GM12878 (cell line): ENCODE measurements around the gene GPR63.

Experiments used
- ATF2 ChIP-seq: IDR thresholded peaks from 2 replicates; pipeline ENCODE4 v1.6.1; 2012; ENCODE audit warnings: low read length, inconsistent platforms
- BHLHE40 ChIP-seq, 2 experiments: fragments of 450-650 bp in 1 of 2; IDR thresholded peaks; 2 replicates each; pipeline ENCODE4 v1.6.1; 2011 to 2017; ENCODE audit warnings: low read depth in 2 of 2, borderline replicate concordance in 1 of 2, improper control_type of control experiment in 1 of 2, low read length in 1 of 2, mild to moderate bottlenecking in 1 of 2
- CTCF ChIP-seq, 3 experiments: IDR thresholded peaks in 2 of 3; conservative IDR thresholded peaks in 1 of 3; 2 replicates each; pipeline ENCODE4 v1.5.1; 2011; ENCODE audit warnings: low read depth in 3 of 3, low read length in 3 of 3, mild to moderate bottlenecking in 3 of 3, control low read depth in 2 of 3, moderate library complexity in 2 of 3, inconsistent platforms in 1 of 3, mixed read lengths in 1 of 3; ENCODE audit not compliant: control insufficient read depth in 2 of 3, insufficient read depth in 1 of 3; ENCODE audit errors: extremely low read depth in 1 of 3
- DPF2 ChIP-seq: fragments of 450-650 bp; IDR thresholded peaks from 2 replicates; pipeline ENCODE4 v1.6.1; 2017; ENCODE audit warnings: mild to moderate bottlenecking
- GABPA ChIP-seq: IDR thresholded peaks from 2 replicates; pipeline ENCODE4 v1.6.1; 2014; ENCODE audit warnings: antibody characterized with exemption, low read depth, mild to moderate bottlenecking, inconsistent platforms
- HCFC1 ChIP-seq: fragments of 150-350 bp; IDR thresholded peaks from 2 replicates; pipeline ENCODE4 v1.6.1; 2014; ENCODE audit warnings: low read length
- MYC ChIP-seq: IDR thresholded peaks from 2 replicates; pipeline ENCODE4 v1.6.1; 2011; ENCODE audit warnings: mild to moderate bottlenecking, low read length, moderate library complexity, inconsistent platforms; ENCODE audit not compliant: insufficient read depth, insufficient replicate concordance, insufficient read length, severe bottlenecking
- POLR2A ChIP-seq: IDR thresholded peaks from 2 replicates; pipeline ENCODE4 v1.6.1; 2011; ENCODE audit warnings: low read depth, mild to moderate bottlenecking, low read length
- POLR2AphosphoS2 ChIP-seq: IDR thresholded peaks from 2 replicates; pipeline ENCODE4 v1.6.1; 2011; ENCODE audit warnings: low read depth, mild to moderate bottlenecking, low read length, improper control_type of control experiment, moderate library complexity
- RCOR1 ChIP-seq: conservative IDR thresholded peaks from 2 replicates; pipeline ENCODE4 v1.6.1; 2012; ENCODE audit warnings: low read depth, low read length, improper control_type of control experiment
- USF1 ChIP-seq: IDR thresholded peaks from 2 replicates; pipeline ENCODE4 v1.6.1; 2011; ENCODE audit warnings: borderline replicate concordance, low read depth, mild to moderate bottlenecking, moderate library complexity, mixed read lengths, low read length; ENCODE audit not compliant: insufficient read depth; ENCODE audit errors: extremely low read length
- ZNF217 ChIP-seq: fragments of 450-650 bp; IDR thresholded peaks from 2 replicates; pipeline ENCODE4 v1.6.1; 2017; ENCODE audit warnings: antibody characterized with exemption, mild to moderate bottlenecking
- TF ChIP-seq, protein P1 (sequence below): IDR thresholded peaks from 2 replicates; pipeline ENCODE4 v1.6.1; 2012; ENCODE audit warnings: improper control_type of control experiment, low read depth, low read length; ENCODE audit not compliant: insufficient replicate concordance
- TF ChIP-seq, protein P2 (sequence below): IDR thresholded peaks from 2 replicates; pipeline ENCODE4 v1.6.1; 2012; ENCODE audit warnings: low read depth, low read length, improper control_type of control experiment

DNA sequence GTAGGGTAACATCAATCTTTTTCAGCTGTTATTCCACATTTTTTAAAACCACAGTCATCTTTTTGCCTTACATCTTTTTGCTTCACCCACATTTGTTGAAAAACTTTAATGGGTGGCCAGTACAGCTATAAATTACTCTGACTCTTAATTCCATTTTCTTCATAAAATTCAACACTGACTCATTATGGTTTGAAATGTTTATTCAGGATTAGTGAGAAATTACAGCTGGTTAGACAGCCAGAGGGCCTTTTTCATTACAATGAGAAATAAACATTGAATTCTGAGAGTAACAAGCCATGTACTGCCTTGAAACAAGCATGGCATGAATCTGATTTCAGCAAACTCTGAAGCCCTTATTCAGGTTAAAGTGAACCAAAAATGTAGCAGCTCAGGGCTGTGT, 40.9 kb upstream of the GPR63 start:
- TF ChIP-seq CTCF (IDR thresholded peaks at IDR 0.05 in 2 of 3, conservative IDR thresholded peaks at IDR 0.05 in 1 of 3; ENCODE audit: control insufficient read depth in 2 of 3, extremely low read depth in 1 of 3, insufficient read depth in 1 of 3, low read depth in 3 of 3, low read length in 3 of 3) = no peak
- TF ChIP-seq ZNF217 = no peak
- no peak for TF ChIP-seq GABPA
- TF ChIP-seq MYC = no peak
- TF ChIP-seq HCFC1 = no peak
- no peak for TF ChIP-seq BHLHE40 (IDR thresholded peaks at IDR 0.05; ENCODE audit: borderline replicate concordance in 1 of 2, low read depth in 2 of 2, low read length in 1 of 2)
- no peak for TF ChIP-seq USF1
- TF ChIP-seq RCOR1 = no peak
- TF ChIP-seq POLR2AphosphoS2 = no peak
- TF ChIP-seq DPF2 = no peak
- TF ChIP-seq ATF2 = no peak
- TF ChIP-seq, protein P1, sequence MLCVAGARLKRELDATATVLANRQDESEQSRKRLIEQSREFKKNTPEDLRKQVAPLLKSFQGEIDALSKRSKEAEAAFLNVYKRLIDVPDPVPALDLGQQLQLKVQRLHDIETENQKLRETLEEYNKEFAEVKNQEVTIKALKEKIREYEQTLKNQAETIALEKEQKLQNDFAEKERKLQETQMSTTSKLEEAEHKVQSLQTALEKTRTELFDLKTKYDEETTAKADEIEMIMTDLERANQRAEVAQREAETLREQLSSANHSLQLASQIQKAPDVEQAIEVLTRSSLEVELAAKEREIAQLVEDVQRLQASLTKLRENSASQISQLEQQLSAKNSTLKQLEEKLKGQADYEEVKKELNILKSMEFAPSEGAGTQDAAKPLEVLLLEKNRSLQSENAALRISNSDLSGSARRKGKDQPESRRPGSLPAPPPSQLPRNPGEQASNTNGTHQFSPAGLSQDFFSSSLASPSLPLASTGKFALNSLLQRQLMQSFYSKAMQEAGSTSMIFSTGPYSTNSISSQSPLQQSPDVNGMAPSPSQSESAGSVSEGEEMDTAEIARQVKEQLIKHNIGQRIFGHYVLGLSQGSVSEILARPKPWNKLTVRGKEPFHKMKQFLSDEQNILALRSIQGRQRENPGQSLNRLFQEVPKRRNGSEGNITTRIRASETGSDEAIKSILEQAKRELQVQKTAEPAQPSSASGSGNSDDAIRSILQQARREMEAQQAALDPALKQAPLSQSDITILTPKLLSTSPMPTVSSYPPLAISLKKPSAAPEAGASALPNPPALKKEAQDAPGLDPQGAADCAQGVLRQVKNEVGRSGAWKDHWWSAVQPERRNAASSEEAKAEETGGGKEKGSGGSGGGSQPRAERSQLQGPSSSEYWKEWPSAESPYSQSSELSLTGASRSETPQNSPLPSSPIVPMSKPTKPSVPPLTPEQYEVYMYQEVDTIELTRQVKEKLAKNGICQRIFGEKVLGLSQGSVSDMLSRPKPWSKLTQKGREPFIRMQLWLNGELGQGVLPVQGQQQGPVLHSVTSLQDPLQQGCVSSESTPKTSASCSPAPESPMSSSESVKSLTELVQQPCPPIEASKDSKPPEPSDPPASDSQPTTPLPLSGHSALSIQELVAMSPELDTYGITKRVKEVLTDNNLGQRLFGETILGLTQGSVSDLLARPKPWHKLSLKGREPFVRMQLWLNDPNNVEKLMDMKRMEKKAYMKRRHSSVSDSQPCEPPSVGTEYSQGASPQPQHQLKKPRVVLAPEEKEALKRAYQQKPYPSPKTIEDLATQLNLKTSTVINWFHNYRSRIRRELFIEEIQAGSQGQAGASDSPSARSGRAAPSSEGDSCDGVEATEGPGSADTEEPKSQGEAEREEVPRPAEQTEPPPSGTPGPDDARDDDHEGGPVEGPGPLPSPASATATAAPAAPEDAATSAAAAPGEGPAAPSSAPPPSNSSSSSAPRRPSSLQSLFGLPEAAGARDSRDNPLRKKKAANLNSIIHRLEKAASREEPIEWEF = no peak
- TF ChIP-seq POLR2A = no peak
- TF ChIP-seq, protein P2, sequence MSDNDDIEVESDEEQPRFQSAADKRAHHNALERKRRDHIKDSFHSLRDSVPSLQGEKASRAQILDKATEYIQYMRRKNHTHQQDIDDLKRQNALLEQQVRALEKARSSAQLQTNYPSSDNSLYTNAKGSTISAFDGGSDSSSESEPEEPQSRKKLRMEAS = no peak
